HepG2 (cell line): ENCODE measurements around the gene S100A7. TPM values are rescaled to one million over a fixed set of nuclear protein-coding genes. Genes with fewer than 3 reads are reported as not detected.

Source experiments
- ATAC-seq: fragments of 200-7000 bp; cut with Tn5 transposase; 3 replicates; pipeline ENCODE4 v1.9.1; 2020; ENCODE audit warnings: mild to moderate bottlenecking, moderate library complexity
- BruUV-seq: library from RNA; stranded (reverse); fragments of 400-500 nt; replicated peaks from 2 replicates; lab custom pipeline; 2021; lab: Mats Ljungman, UMichigan
- CTCF ChIA-PET: fragments of 300-600 bp; formaldehyde crosslinking; extraction: SDS; loops from one replicate; lab custom pipeline; 2021; ENCODE audit warnings: low total read pairs, inconsistent platforms, low intra/inter-chr PET ratio; lab: Yijun Ruan, JAX
- POLR2A ChIA-PET: fragments of 350-600 bp; sonication (Branson Sonifier 250); formaldehyde crosslinking; loops from one replicate; lab custom pipeline; 2020; ENCODE audit warnings: antibody characterized with exemption, inconsistent platforms; lab: Yijun Ruan, JAX
- DNase-seq: peaks from one replicate; pipeline ENCODE4 v3.0.0-alpha.2; 2015; ENCODE audit warnings: low spot score
- FAIRE-seq: peaks from 3 replicates; lab custom pipeline; 2011; peaks lifted over from hg19 to GRCh38; lab: Jason Lieb, UNC
- H2AFZ ChIP-seq: one replicate; pipeline ENCODE4 v1.6.1; 2011; ENCODE audit warnings: low read length, inconsistent platforms
- H3K27ac ChIP-seq: fragments of 300-600 bp; 3 replicates; pipeline ENCODE4 v1.8.0; 2011; ENCODE audit warnings: mixed run types, mild to moderate bottlenecking, mixed read lengths, low read length, inconsistent platforms; ENCODE audit not compliant: insufficient read depth; ENCODE audit errors: extremely low read length
- H3K27me3 ChIP-seq, 2 experiments: fragments of 200-600 bp in 1 of 2; 2 replicates in 1 of 2; 3 replicates in 1 of 2; pipeline versions ENCODE4 v1.6.0 to v1.8.0; 2011; ENCODE audit warnings: low read length in 2 of 2, mild to moderate bottlenecking in 2 of 2, moderate library complexity in 2 of 2, inconsistent platforms in 1 of 2; ENCODE audit not compliant: insufficient read depth in 2 of 2, control insufficient read depth in 1 of 2
- H3K36me3 ChIP-seq, 2 experiments: fragments of 200-600 bp in 1 of 2; replicated peaks in 1 of 2; 2 replicates in 1 of 2; 3 replicates in 1 of 2; pipeline versions ENCODE4 v1.5.1 to v1.8.0; 2011; ENCODE audit warnings: low read length in 2 of 2, inconsistent platforms in 1 of 2; ENCODE audit not compliant: insufficient read depth in 2 of 2, control insufficient read depth in 1 of 2
- H3K4me1 ChIP-seq: 2 replicates; pipeline ENCODE4 v1.5.1; 2012; ENCODE audit warnings: low read length, inconsistent platforms; ENCODE audit not compliant: insufficient read depth
- H3K4me2 ChIP-seq: 2 replicates; pipeline ENCODE4 v1.6.0; 2011; ENCODE audit warnings: low read depth, low read length, inconsistent platforms
- H3K4me3 ChIP-seq, 3 experiments: fragments of 200-600 bp in 1 of 3; sonication (generic), shearing (Covaris generic) in 1 of 3; replicated peaks in 1 of 3; 2 replicates each; pipeline ENCODE4 v1.5.1; 2011 to 2016; ENCODE audit warnings: low read length in 3 of 3, inconsistent platforms in 2 of 3, low read depth in 2 of 3, mild to moderate bottlenecking in 2 of 3, control low read depth in 1 of 3, mixed read lengths in 1 of 3; ENCODE audit not compliant: insufficient read depth in 1 of 3
- H3K79me2 ChIP-seq: one replicate; pipeline ENCODE4 v1.6.1; 2011; ENCODE audit warnings: low read length, inconsistent platforms; ENCODE audit not compliant: insufficient read depth
- H3K9ac ChIP-seq: 2 replicates; pipeline ENCODE4 v1.6.0; 2011; ENCODE audit warnings: mild to moderate bottlenecking, low read depth, low read length, inconsistent platforms; ENCODE audit not compliant: insufficient read depth
- H3K9me3 ChIP-seq: 2 replicates; pipeline ENCODE4 v1.5.1; 2012; ENCODE audit warnings: mild to moderate bottlenecking, low read length
- H4K20me1 ChIP-seq: 2 replicates; pipeline ENCODE4 v1.6.0; 2011; ENCODE audit warnings: inconsistent platforms, mild to moderate bottlenecking, low read length, moderate library complexity; ENCODE audit not compliant: insufficient read depth
- MXD4 ChIP-seq: IDR thresholded peaks from 2 replicates; pipeline ENCODE4 v1.6.1; 2016; ENCODE audit warnings: mild to moderate bottlenecking, missing biosample characterization, missing genetic modification reagents
- SMAD3 ChIP-seq: sonication (generic); formaldehyde crosslinking; IDR thresholded peaks from 2 replicates; pipeline ENCODE4 v1.4.0; 2020; ENCODE audit warnings: missing genetic modification reagents
- THAP8 ChIP-seq: sonication (generic); formaldehyde crosslinking; IDR thresholded peaks from 2 replicates; pipeline ENCODE4 v1.5.1; 2020; ENCODE audit warnings: missing genetic modification reagents, mild to moderate bottlenecking, borderline replicate concordance
- THAP9 ChIP-seq: sonication (generic); formaldehyde crosslinking; IDR thresholded peaks from 2 replicates; pipeline ENCODE4; 2020; ENCODE audit warnings: missing genetic modification reagents, mild to moderate bottlenecking, borderline replicate concordance
- ZNF224 ChIP-seq: sonication (generic); formaldehyde crosslinking; IDR thresholded peaks from 2 replicates; pipeline ENCODE4 v1.5.0; 2020; ENCODE audit warnings: mild to moderate bottlenecking, missing genetic modification reagents
- ZNF318 ChIP-seq: sonication (generic); formaldehyde crosslinking; IDR thresholded peaks from 2 replicates; pipeline ENCODE4 v1.4.0; 2020; ENCODE audit warnings: mild to moderate bottlenecking, missing genetic modification reagents
- ZNF574 ChIP-seq: sonication (generic); formaldehyde crosslinking; IDR thresholded peaks from 2 replicates; pipeline ENCODE4 v1.4.0; 2020; ENCODE audit warnings: missing genetic modification reagents
- ZNF782 ChIP-seq: sonication (generic); formaldehyde crosslinking; IDR thresholded peaks from 2 replicates; pipeline ENCODE4 v1.4.0; 2020; ENCODE audit warnings: missing genetic modification reagents, mild to moderate bottlenecking, borderline replicate concordance
- ZNF879 ChIP-seq: sonication (generic); formaldehyde crosslinking; IDR thresholded peaks from 2 replicates; pipeline ENCODE4 v1.8.1; 2023; ENCODE audit warnings: missing genetic modification reagents
- WGBS: methylation state at CpG from one replicate; pipeline ENCODE4 v1.1.6; 2017; ENCODE audit warnings: low lambda C conversion rate; 5-methylcytosine and 5-hydroxymethylcytosine counted together
- in situ Hi-C: cut with HindIII; loops from 2 replicates; pipeline ENCODE4 v1.10.0; 2017; ENCODE audit warnings: low pct_unique_long_range_greater_than_20kb; ENCODE audit not compliant: extremely low pct_ligation_motif_present
- intact Hi-C: fragments of 100-400 bp; cut with micrococcal nuclease; formaldehyde crosslinking; loops from one replicate; pipeline ENCODE4 v1.10.0; 2022; ENCODE audit not compliant: unreplicated experiment
- polyA plus RNA-seq, 8 experiments: library from polyadenylated mRNA; depleted of rRNA in 3 of 8; stranded (reverse) in 7 of 8; unstranded in 1 of 8; fragments of >200 nt; fragmentation: Illumina TruSeq in 4 of 8; extraction: Trizol in 4 of 8; gene quantifications; 2 replicates each; pipeline versions ENCODE4 v1.2.1 to v1.2.3, GENCODE V29; 2011 to 2016; ENCODE audit warnings: low read depth in 4 of 8, missing spikeins in 1 of 8, mixed read lengths in 1 of 8; ENCODE audit not compliant: insufficient read depth in 1 of 8
- total RNA-seq, 5 experiments: library from RNA; depleted of rRNA; stranded (reverse); fragments of >200 nt; fragmentation: Illumina TruSeq; extraction: Trizol; gene quantifications; 2 replicates each; pipeline ENCODE4 v1.2.3, GENCODE V29; 2016; ENCODE audit warnings: low read depth in 1 of 5

Gene S100A7
- total and polyA plus RNA-seq, 2 of the 13 experiments (the other 11 are each of a cell fraction or from before 2014, with no cell fraction given) = not detected

- FAIRE-seq = no peak
- H3K4me1 ChIP-seq = peaks cover 34% of the 10 kb centered on the region
- H3K36me3 ChIP-seq = no peaks in the 10 kb centered on the region
- no peak overlapping the region for H3K27ac ChIP-seq
- intact Hi-C loops (no loop called here), in situ Hi-C loops (no loop called here)
- H3K79me2 ChIP-seq = no peaks in the 10 kb centered on the region
- no peak for DNase-seq
- H4K20me1 ChIP-seq = no peaks in the 10 kb centered on the region
- ATAC-seq = peak; percentile 52
- no peak overlapping the region for H2AFZ ChIP-seq
- ChIA-PET CTCF (no interaction called here), POLR2A (no interaction called here)
- WGBS = 24% methylated on average over 8 of the region's 8 CpGs
- H3K9ac ChIP-seq = no peak overlapping the region
- 0 out of 2 replicates have a peak overlapping the region, but pooled peaks have one; percentile 8 for H3K4me2 ChIP-seq
- no peaks in the 10 kb centered on the region for H3K9me3 ChIP-seq
- BruUV-seq = no TSS peak
- H3K27me3 ChIP-seq = no peaks in the 10 kb centered on the region; a peak in 1 of 5 replicates
- H3K4me3 ChIP-seq = no peak overlapping the region
- TF ChIP-seq ZNF574 (CRISPR knock-in tag) (no peak), ZNF224 (no peak), ZNF318 (CRISPR knock-in tag) (no peak), SMAD3 (CRISPR knock-in tag) (no peak), THAP9 (no peak), THAP8 (no peak), MXD4 (CRISPR knock-in tag) (no peak), ZNF879 (no peak), ZNF782 (CRISPR knock-in tag) (no peak)
Observed at GRCh38 chr1:153478047-153478691, 17.7 kb upstream of the S100A7 start.
